GM21367 (cell line): ENCODE data around the gene TAGLN2.
A peak's percentile ranks its signal among the peaks of the same experiment; 100 is the strongest.

Source experiments
- ATAC-seq: cut with Tn5 transposase; IDR thresholded peaks from one replicate; pipeline ENCODE4 v1.9.1; 2021; ENCODE audit not compliant: unreplicated experiment

The TAGLN2 gene

DNA sequence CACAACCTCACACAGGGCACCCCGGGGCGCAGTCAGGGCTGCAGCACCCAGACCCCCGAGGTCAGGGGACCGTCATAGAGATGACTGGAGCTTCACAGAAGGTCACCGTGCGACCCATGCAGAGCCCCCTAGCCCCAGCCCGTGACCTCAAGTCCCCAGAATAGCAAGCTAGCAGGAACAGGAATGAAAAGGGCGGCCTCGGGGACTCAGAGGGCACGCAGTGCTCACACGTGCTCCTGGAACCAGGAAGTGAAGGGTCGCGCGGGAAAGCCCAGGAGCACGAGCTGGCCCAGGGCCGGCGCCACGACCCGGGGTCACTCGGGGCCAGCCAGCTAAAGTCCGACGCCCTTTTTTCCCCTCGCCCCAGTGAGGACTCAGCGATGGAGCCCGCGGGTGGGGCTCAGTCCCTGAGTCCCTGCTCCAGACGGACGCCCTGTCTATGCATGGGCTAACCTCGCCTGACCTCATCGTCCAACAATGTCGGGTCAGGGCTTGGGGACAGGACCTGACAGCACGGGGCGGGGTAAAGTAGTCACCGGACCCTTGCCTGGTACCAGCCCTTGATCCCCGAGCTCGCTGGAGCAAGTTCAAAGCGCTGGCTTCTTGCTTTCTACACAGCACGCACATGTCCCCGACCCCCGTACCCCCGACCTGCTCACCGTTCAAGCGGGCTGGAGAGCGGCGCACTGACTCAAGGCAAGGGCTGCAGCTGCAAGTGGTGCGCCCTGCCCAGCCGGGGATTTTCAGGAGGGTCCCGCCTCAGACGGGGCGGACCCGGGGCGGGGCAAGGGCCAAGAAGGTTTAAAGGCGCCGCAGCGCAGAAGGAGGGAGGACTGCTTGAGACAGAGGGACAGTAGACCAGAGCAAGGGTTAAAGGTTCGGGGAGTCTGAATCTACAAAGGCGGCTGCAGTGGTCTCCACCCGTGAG is at the start of gene TAGLN2:
TSS of gene TAGLN2 (minus strand) at position 717 of the 928 bp plus-strand sequence. CDS start 4,998 bp downstream, outside the sequence.
- ATAC-seq = peak; percentile 64

DNA sequence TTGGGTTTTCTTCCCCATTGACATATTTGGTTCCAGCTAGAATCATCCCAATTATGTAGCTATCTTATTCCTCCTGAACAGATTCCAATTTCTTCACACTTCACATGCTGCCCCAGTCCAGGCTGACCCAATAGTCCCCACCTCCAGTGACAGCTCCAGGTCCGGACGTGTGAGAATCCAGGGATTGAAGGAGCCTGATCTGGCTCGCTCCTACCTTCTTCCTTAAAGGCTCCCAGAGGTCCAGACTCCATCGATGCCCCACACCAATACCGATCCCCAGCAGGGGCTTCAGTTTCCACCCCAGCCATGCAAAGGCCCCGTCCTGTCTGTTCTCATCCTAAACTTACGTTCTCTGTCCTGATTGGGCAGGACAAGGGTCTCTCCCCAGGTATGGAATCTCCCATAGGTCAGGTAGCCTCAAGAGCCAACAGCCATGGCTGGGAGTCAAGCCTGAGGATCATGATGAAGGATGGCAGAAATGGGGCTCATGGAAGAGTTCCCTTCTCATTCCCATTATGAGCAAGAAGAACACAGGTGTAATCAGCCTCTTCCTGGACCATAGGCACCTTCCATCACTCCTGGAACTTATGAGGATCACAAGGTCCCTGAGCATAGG is 49.2 kb upstream of the TAGLN2 start:
- ATAC-seq = no peak

DNA sequence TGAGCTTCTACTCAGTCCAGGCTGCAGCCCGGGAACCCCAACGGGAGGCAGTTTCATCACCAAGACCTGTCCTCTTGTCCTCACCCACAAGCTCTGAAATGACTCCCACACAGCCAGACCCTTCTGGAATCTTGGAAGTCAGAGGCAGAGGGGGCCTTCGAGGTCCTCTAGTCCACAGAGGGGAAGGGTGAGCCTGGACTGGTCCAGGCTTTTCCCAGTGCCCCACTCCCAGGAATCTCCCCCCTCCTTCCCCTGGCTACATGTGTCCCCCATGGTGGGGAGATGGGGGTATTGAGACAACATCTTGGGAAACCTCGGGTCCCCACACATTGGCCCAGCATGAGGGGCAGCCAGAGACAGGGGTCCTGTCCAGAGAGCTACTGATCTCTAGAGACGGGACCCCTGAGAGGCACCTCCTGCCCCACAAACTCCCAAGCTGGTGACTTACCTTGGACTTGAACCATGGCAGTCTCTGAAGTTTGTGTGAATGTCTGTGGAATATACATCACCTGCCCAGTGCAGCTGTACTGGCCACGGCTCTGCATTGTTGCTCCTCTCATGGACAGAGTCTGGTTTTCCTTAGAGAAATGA is 48.1 kb upstream of the TAGLN2 start:
- no peak for ATAC-seq

DNA sequence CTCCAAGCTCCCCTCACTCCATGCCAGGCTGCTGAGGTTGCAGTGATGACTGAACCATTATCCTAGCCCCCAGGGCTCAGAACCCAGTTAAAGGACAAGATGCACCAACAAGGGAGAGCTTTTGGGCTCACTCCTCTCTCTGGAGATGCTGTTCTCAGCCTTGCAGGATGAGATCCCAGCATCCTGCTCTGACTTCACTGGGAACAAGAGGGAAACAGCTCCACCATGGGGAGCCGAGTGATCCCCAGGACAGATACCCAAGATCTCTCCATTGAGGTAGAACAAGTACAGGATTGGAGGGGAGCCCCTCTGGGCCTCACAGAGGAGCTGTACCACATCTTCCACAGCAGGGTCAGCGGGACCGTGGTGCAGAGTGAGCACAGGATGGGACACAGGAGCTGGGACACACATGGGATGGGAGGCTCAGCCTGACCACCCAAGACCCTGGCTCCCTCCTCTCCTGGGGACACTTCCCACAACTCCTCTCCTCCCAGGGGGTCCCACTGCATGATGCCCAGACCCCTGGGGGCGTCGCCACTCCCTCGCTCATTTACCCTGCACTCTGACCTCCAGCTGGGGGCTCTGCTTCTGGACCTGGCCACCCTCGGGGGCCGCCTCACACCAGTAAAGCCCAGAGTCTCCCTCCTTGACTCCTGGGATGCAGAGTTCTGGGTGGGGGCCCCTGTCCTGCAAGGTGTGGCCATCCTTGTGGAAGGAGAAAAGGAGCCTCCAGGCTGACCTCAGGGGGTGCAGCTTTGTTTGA is 47.3 kb upstream of the TAGLN2 start:
- ATAC-seq = no peak

DNA sequence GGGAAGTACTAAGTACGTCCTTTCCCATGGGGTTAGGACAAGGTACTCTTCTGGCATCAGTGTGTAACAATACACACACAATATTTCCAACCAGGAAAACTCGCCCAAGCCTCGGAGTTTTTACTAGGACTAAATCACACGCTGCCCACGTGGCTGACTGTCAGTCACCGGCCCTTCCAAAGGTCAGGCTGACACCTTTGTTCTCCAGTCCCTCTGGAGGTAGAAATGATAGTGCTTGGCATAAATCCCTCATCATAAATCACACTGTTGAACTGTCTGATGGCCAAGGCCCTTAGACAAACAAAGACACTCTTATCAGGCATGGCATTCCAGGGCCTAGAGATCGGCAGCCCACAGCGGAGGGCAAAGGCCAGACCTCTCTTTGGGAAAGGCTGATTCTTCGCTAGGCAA is 45.6 kb upstream of the TAGLN2 start:
- no peak for ATAC-seq

DNA sequence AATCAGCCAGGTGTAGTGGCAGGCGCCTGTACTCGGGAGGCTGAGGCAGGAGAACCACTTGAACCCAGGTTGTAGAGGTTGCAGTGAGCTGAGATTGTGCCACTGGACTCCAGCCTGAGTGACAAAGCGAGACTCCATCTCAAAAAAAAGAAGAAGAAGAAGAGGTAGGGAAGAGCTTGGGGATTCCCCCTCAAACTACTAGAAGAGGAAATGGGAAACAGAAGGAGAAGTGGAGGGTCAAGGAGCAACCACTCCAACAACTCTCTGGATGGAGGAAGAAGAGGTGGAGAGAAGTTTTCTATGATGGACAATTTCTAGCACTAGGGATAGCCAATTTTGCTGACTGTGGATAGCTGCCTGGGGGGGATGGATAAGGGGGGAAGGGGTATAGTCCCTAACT is 43.6 kb upstream of the TAGLN2 start:
- ATAC-seq = no peak

DNA sequence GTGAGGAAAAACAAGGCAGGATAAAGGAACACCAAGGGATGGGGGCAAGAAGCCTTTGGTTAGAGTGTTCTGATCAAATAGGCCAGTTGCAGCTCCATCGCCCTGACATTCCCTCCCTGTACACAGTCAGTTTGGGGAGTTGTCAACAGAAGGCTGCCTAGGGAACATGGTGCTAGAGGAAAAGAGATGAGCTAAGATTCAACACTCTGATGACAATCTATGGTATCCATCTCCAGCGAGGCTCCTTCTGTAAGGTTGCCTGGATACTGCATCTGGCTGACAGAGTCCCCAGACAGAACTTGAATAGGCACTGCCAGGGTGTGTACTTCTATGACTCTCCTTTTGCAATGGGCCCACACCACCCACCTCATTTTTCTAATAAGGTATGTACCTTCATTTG is 40.0 kb upstream of the TAGLN2 start:
- no peak for ATAC-seq

DNA sequence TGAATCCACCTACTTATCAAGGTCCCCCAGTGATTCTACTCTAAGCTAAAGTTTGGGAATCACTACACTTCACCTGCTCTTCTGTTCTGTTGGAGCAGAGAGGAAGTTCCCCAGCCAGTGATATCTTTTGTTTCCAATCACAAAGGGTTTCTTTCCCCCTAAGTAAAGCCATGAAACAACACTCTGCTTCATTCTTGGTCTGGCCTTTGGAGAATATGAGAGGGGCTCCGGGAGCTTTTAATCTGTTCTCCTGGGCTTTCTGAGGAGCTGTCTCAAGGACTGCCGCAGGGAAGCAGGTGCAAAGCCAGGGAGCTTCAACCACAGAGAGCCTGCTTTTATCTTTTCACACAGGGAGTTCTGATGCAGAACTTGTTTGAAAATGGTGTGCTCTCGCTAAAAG is 38.8 kb upstream of the TAGLN2 start:
- no peak for ATAC-seq

DNA sequence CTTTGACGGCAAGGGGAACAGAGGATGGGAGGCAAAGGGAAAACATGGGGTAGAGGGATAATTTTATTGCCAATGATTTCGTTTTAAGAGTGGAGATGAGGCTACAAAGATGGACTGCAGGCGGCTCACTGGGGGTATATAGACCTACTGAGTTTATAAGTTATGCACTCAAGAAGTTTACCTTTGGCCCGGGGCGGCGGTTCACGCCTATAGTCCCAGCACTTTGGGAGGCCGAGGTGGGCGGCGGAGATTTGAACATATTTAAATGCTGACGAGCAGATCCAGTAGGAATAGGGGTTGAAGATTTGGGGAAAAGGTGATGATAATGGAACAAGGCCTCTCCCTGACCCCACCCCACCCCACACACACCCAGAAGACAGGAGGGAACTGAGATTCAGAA is 36.9 kb upstream of the TAGLN2 start:
- no peak for ATAC-seq

DNA sequence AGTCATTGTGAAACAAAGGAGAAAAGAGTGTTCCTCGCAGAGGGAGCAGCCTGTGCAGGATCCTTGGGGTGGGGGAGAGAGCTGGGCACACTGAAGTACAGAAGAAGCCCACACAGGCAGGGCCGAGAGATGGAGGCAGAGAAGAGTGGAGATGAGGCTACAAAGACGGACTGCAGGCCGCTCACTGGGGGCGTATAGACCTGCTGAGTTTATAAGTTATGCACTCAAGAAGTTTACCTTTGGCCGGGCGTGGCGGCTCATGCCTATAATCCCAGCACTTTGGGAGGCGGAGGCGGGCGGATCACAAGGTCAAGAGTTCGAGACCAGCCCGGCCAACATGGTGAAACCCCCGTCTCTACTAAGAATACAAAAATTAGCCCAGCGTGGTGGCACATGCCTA is 36.3 kb upstream of the TAGLN2 start:
- no peak for ATAC-seq

DNA sequence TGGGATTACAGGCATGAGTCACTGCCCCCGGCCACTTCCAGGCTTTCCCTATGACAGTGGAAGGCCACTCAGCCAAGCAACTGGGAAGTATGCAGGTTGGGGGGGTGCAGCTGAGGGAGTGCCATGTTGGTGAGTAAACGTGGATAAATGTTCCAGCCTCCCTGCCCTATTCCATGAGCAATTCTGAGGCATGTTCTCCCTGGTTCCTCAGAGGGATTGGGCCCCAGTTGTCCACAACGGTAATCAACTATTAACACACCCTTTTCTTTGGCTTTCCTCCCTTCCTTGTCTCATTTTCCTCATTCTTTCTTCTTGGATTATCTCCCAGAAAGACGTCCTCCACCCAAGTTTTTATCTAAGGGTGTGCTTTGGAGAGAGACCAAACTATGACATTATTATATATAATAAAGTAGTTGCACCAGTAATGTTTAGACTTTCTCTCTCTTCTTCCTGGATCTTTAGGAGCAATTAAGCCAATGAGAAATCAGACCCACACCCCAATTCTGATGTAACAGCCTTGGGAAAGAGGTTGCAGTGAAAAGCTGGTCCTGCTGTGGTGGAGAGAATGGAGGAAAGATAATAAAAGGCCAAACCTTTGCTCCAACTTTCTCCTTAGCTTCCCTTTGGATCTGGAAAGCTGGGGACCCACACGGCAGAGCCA is 35.5 kb upstream of the TAGLN2 start:
- ATAC-seq = no peak

DNA sequence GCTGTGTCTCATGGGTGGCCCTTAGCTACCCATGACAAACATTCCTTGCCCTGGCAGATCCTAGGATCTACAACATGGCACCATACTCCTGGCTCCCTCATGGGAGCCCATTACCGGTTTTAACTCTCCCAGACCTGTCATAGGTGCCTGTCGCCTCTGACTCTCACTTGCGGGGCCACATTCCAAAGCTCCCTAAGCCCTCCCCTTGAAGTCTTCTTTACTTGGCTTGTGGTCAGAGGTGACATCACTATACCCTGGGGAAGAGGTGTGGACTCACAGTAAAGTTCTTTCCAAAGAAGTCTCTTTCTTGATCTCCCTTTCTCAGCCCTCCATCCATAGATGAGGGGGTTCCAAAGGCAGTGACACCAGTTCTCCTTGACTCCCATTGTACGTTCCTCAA is 34.1 kb upstream of the TAGLN2 start:
- ATAC-seq = no peak

DNA sequence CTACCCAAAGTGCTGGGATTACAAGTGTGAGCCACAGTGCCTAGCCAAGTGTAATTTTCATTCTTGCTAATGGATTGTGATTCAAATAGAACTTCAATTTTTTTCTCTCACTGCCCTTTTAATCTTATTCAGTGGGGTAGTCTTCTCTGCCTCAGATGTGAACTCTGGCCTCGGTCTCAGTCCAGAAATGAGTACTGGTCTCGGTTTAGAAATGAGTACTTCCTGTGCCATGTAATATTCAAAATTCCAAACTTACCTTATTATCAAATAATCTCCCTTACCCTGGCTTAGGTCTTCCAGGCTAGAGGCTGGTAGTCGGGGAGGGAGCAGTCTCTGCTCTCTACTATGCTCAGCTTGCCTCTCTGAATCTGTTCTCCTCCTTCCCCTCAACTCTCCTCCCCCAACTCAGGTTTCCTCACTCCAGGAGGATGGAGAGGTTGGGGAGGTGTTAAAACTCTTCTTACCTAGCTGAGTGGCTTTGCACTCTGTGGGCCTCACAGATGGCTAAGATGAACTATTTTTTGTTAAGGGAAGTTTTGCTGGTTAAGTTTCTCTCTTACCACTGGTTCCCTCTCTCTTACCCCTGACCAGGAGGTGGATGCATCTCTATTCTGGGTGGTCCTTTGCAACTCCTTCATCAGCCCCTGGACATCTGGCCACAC is 33.5 kb upstream of the TAGLN2 start:
- no peak for ATAC-seq

DNA sequence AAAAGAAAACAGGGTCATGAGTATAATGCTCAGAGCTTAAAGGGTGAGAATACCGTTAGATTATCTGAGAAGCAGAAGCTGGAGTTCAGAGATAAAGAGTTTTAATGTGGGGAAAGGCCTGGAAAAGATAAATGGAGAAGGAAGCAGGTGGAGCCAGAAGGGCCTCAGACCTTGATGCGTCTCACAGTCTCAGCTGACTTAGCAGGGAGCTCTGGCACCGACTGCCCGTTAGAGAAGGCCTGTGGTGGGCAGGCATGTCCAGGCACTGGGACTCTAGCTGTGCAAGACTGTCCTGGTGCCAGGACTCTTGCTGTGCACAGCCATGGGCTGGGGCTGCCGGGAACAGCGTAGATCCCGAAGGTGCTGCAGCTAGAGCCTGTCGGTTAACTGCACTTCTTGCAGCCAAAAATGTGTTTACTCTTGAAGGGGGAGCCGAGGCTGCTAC is 32.5 kb upstream of the TAGLN2 start:
- ATAC-seq = no peak

DNA sequence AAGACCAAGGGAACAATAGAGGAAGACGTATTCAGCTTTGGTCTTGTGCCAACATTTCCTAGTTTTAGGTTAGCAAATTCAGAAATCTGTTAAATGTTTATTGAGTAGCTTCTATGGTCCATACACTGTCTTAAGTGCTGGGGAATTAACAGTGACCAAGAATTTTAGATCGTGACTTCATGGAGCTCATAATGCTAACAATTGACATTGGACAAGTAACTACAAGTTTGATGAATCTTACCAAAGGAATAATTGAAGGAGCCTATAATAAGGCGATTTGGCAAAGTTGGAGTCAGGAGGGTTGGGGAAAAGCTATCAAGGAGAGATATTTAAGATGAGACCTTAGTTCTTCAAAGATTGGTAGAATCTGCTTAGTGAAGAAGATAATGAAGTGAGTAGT is 30.1 kb upstream of the TAGLN2 start:
- no peak for ATAC-seq

DNA sequence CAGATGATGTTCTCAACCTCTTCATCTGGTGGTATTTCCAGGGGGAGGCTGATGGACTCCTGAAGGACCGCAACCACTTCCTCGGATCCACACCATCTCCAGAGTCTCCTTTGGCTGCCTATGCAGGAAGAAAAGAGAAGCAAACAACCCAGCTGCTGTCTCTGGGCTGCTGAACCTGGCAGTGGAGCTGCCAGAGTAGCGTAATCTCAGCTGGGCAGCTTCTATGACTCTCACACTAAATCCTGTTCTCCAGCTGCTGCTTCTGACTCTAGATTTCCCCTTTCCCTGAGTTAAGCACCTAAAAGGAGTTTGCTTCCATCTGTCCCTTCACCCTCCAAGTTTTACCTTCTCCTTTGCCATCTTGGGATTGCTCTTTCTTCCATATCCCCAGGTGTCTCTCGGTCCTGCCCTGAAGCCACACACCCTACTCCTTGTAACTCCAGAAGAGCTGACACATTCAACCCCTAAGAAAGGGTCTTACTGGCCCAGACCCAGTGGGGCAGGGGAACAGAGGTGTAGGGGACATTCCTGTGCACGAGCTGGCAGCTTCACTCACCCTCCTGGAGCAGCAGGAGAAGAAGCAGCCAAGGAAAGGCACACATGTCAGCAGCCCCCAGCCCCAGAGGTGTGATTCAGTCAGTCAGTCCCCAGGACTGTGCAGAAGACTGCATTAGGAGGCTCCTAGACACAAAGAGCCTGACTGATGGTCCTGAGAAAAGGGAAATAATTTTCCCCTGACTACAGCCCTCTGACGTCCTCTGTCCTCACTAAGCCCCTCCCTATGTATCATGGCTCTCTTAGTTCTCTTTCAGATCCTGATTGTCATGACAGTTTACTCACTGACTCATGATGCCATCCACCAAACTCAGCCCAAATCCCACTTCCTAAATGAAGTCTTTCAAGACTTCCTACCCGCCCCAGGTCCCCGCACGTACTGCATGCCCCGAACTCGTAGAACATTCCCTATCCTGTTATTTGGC is 28.5 kb upstream of the TAGLN2 start, which contains the start of gene SLAMF9:
TSS of gene SLAMF9 (minus strand) at position 702 of the 980 bp plus-strand sequence. CDS start at position 602, 100 bp downstream.
- no peak for ATAC-seq

DNA sequence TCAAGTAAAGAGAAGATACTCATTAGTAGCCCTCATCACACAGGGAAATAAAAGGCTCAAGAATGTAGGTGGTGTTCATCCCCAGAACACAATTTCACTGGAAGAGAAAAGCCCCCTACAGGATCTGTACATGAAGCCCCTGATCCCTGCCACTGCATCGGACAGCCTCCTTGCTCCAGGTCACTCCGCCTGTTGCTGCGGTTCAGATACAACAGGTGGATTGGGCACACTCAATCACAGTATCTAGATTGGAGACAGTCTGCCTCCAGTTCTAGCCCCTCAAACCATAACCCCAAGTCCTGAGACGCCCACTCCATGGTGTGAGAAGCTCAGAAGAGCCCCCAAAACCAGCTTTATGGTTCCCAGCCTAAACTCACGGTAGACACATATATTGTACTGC is 27.6 kb upstream of the TAGLN2 start:
- no peak for ATAC-seq

DNA sequence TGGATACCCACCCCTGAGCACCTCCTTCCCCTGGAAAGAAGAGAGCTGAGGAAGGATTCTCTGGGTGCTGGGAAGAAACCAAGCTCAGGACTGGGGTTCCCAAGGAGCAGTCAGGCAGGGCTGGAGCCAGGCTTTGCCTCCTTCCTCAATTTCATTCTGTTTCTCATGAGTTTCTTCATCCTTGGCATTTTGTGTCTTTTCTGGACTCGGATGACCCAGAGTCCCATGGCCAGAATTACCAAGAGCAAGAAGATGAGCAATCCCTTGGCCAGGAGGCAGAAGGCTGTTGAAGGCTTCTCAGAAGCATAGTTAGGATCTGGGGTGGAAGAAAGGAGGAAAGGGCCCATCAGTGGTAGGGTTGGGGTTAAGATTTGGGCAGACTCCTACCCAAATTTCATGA is 26.2 kb upstream of the TAGLN2 start:
- ATAC-seq = no peak

DNA sequence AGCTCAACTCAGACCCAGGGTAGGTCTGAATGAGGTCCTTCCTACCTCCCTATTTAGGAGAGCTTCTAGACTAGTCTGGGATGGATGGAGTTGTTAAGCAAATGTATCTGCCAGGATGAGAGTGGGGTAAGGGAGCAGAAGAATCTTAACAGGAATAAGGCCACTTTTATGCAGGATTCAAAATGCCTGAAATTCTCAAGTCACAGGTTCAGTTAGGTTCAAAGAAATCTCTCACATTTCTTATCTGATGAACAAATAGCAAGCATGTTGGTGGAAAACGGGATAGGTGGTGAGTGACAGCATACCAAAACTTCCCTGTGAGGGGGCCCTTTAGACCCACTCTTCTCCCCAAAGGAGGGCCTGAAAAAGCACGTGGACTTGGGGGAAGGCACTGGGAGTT is 25.7 kb upstream of the TAGLN2 start:
- no peak for ATAC-seq
